OCI-LY1 (cell line): Measurements from ENCODE around the gene VPS36.

Experiments used
- H2AFZ ChIP-seq: fragments of 200-600 bp; sonication (generic), shearing (Covaris generic); 2 replicates; pipeline ENCODE4 v1.6.0; 2014; ENCODE audit warnings: antibody characterized with exemption, mild to moderate bottlenecking, low read length
- H3F3A ChIP-seq: fragments of 200-600 bp; sonication (generic), shearing (Covaris generic); 2 replicates; pipeline ENCODE4 v1.6.0; 2014; ENCODE audit warnings: mild to moderate bottlenecking, antibody characterized with exemption, low read length, moderate library complexity; ENCODE audit not compliant: insufficient read depth
- H3K27ac ChIP-seq: fragments of 200-600 bp; sonication (generic); 2 replicates; pipeline ENCODE4 v1.5.1; 2014; ENCODE audit warnings: low read length, mixed run types, mild to moderate bottlenecking, low read depth; ENCODE audit not compliant: poor library complexity, severe bottlenecking
- H3K27me3 ChIP-seq: fragments of 200-600 bp; sonication (generic); 2 replicates; pipeline ENCODE4 v1.6.0; 2014; ENCODE audit warnings: antibody characterized with exemption, mild to moderate bottlenecking, low read length, moderate library complexity; ENCODE audit not compliant: insufficient read depth
- H3K36me3 ChIP-seq: fragments of 200-600 bp; sonication (generic); 2 replicates; pipeline ENCODE4 v1.6.1; 2014; ENCODE audit warnings: mild to moderate bottlenecking, antibody characterized with exemption, low read length, moderate library complexity, mixed read lengths; ENCODE audit not compliant: insufficient read depth
- H3K4me1 ChIP-seq: fragments of 200-600 bp; sonication (generic); 2 replicates; pipeline ENCODE4 v1.5.1; 2014; ENCODE audit warnings: mild to moderate bottlenecking, low read length, moderate library complexity; ENCODE audit not compliant: insufficient read depth, severe bottlenecking
- H3K4me2 ChIP-seq: fragments of 200-600 bp; sonication (generic), shearing (Covaris generic); 2 replicates; pipeline ENCODE4 v1.6.1; 2014; ENCODE audit warnings: low read length
- H3K4me3 ChIP-seq: fragments of 200-600 bp; sonication (generic); 2 replicates; pipeline ENCODE4 v1.5.1; 2014; ENCODE audit warnings: low read length, low read depth, mild to moderate bottlenecking, mixed read lengths; ENCODE audit not compliant: poor library complexity, severe bottlenecking
- H3K79me2 ChIP-seq: fragments of 200-600 bp; shearing (Covaris generic); 2 replicates; pipeline ENCODE4 v1.6.1; 2016; ENCODE audit warnings: mixed run types, low read length, mixed read lengths; ENCODE audit not compliant: insufficient read depth
- H3K9ac ChIP-seq: fragments of 200-600 bp; sonication (generic), shearing (Covaris generic); 2 replicates; pipeline ENCODE4 v1.6.1; 2014; ENCODE audit warnings: mild to moderate bottlenecking, low read length, mixed read lengths
- H3K9me2 ChIP-seq: fragments of 200-600 bp; sonication (generic), shearing (Covaris generic); 2 replicates; pipeline ENCODE4 v1.6.1; 2014; ENCODE audit warnings: low read depth, mild to moderate bottlenecking, low read length, mixed read lengths
- H3K9me3 ChIP-seq: fragments of 200-600 bp; shearing (Covaris generic); 2 replicates; pipeline ENCODE4 v1.6.1; 2014; ENCODE audit warnings: low read length, mixed read lengths
- H4K20me1 ChIP-seq: fragments of 200-600 bp; sonication (generic), shearing (Covaris generic); 2 replicates; pipeline ENCODE4 v1.6.0; 2016; ENCODE audit warnings: mild to moderate bottlenecking, low read length; ENCODE audit not compliant: insufficient read depth
- CTCF ChIP-seq: fragments of 200-600 bp; sonication (generic), shearing (Covaris generic); IDR thresholded peaks from 2 replicates; pipeline ENCODE4 v1.5.1; 2017; ENCODE audit warnings: mild to moderate bottlenecking, antibody characterized with exemption, low read length, moderate library complexity, mixed read lengths
- EZH2 ChIP-seq: fragments of 200-600 bp; sonication (generic), shearing (Covaris generic); IDR thresholded peaks from 2 replicates; pipeline ENCODE4 v1.8.0; 2017; ENCODE audit warnings: borderline replicate concordance, mixed run types, mild to moderate bottlenecking, antibody characterized with exemption, low read length, moderate library complexity, mixed read lengths

VPS36 gene

GRCh38 chr13:52366291-52366690, 84.1 kb downstream of the VPS36 start:
- H3K4me1 ChIP-seq = no peaks in the 10 kb centered on the region
- no peaks in the 10 kb centered on the region for H3K9me3 ChIP-seq
- no peaks in the 10 kb centered on the region for H4K20me1 ChIP-seq
- TF ChIP-seq EZH2 (no peak), CTCF (no peak)
- no peaks in the 10 kb centered on the region for H3K79me2 ChIP-seq
- no peak overlapping the region for H2AFZ ChIP-seq
- H3K9me2 ChIP-seq = no peaks in the 10 kb centered on the region
- H3K27ac ChIP-seq = no peak overlapping the region
- no peaks in the 10 kb centered on the region for H3F3A ChIP-seq
- H3K4me2 ChIP-seq = no peak overlapping the region
- no peak overlapping the region for H3K4me3 ChIP-seq
- H3K9ac ChIP-seq = no peak overlapping the region
- no peaks in the 10 kb centered on the region for H3K36me3 ChIP-seq
- no peaks in the 10 kb centered on the region for H3K27me3 ChIP-seq
